ENCODE results near the gene SYNDIG1. TPM values are rescaled to one million over a fixed set of nuclear protein-coding genes. Genes with fewer than 3 reads are reported as not detected.
A peak's percentile ranks its signal among the peaks of the same experiment; 100 is the strongest.

SYNDIG1 gene
- polyA plus RNA-seq, 1 donor = 4.9 TPM

DNA sequence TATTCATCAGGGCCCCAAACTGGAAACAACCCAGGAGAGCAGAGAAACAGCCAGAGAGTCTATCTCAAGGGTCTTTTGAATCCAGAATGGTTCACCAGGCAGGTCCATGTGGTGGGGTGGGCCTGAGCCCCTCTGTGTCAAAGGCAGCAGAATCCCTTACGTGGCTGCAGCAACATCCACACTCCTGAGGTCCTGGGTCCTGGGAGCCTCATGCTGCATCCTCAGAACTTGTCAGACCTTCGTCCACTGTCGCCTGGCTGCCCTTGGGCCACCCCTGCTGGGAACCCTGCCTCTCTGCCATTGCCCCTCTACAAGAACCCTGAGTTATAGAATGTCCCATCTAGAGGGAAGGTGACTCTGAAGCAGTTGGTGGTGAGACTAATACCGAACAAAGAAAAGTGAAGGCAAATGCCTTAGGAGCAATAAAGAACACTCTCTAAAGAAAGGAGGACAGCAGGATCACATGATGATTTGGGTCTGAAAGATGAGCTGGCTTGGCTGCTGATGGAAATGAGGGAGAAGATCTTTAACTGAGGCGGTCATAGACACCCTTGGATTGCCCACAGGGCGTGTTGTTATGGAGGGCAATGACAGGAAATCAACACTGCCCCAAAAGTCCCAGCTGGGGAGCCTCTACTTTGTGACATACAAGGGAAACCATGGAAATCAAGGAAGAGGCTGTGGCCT, 161.2 kb downstream of the SYNDIG1 start:
- DNase-seq (ENCODE audit: low read depth) = no peak

DNA sequence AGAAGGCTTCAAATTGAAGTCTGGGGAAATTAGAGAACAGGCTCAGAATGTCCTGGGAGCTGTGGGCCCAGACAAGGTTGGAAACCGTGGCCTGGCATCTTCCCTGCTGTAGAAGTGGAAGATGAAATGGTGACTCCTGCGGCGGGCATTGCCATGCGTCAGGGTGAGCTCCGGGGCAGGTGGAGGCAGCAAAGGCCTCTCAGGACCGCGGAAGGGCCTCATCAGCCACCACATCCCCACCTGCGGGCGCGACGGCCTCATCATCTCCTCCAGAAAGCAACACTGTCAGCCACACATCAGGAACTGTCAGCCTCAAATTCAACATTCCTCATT, 161.7 kb downstream of the SYNDIG1 start:
- no peak for DNase-seq (ENCODE audit: low read depth)

DNA sequence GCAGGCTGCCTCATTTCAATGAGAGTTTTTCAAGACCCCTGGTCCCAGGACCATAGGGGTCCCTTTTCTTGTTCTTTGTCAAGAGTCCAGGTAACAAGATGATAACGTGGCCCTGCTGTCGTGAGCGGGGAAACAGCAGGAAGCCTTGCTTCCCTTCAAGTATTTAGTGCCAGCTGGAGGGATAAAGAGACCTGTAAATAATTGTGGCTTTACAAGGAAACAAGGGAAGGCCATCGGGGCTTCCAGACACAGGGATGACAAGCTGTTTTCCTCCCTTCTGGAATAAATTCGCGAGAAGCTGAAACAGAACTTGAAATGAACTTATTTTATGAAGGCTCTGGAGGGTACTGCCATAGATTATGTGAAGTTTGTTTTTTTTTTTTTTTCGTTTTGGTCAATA, 163.2 kb downstream of the SYNDIG1 start:
- DNase-seq (ENCODE audit: low read depth) = no peak

DNA sequence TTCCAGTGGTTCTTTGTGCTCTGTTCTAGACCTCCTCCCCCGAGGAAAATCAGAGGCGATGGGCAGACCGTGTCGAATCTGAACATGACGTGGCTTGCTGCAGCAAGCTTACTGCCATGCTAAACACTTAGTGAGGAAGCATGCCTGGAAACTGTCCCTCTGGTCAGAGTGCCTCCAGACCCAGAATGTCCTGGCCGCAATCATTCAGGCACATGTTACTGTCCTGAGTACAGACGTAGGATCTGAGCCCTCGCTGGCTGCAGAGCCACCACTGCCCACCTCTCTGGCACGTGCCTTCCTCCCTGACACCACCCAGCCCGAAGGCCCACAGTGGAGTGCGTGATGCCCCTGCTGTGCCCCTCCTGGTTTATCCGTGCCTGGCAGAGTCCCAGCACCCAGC, 163.6 kb downstream of the SYNDIG1 start:
- no peak for DNase-seq (ENCODE audit: low read depth)

DNA sequence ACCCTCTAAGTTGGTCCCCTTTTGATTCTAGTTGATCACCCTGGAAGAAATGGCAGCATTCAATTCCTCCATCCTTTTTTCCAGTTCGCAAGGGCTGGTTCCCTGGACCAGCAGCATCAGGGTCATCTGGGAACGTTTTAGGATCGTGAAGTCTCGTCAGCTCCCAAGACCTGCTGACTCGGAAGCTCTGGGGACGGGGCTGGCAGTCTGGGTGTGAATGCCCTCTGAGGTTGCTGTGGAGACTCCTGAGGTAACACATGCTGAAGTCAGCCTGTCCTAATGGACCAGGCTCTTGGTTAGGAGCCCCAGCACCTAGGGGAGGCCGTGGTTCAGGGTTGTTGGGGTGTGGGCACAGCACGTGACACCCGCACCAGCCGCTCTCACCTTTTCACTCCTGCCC, 164.1 kb downstream of the SYNDIG1 start:
- no peak for DNase-seq (ENCODE audit: low read depth)

DNA sequence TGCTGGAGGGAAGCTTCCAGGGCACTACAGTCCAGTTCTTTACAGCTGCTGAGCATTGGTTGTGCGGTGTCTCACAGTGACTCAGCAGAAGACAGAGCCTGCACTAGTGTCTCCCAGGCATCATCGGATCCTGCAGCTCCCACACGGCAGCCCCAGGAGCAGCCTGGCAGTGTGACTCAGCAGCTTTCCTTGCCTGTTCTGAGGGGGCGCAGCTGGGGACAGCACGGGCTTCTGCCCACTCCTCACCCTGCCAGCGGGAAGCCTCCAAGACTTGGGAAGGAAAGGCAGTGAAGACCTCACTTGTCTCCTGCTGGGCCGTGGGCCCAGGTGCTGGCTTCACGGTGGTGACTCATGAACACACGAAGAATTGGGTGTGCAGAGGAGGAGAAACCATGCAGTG, 165.4 kb downstream of the SYNDIG1 start:
- no peak for DNase-seq (ENCODE audit: low read depth)

DNA sequence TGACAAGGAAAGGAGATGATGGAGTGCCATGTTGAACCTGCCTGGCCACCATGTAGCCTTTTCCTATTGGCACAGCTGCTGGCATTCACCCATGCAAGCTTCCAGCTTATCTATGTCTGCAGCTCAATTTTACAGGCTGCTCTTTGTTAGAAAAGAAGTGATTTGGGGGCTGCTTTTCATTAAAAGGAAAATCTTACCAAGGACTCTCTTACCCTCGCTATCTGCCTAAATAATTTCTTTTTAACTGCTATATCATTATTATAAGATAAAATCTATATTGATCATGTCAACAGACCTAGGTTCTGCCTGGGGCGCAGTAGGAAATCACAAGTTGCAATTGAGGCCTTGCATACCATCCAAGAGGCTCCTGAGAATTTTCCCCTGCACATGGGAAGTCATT, 167.2 kb downstream of the SYNDIG1 start:
- DNase-seq (ENCODE audit: low read depth) = no peak

DNA sequence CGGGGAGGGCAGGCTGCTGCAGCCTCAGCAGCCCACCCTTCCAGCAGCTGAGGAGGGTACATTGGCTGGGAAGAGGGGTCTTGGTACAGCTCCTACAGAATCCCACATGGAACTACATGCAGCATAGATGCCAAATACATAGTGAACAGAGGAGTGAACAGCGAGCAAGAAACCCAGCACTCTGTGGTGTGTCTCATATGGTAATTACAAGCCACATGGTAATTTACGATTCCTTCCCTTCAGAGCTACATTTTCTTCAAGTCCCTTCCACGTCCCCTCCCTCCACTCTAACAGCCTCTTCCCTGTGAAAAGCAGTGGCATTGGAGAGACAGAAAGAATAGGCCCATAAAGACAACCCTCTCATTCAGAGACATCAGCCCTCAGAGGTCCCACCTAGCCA, 167.7 kb downstream of the SYNDIG1 start:
- DNase-seq (ENCODE audit: low read depth) = no peak

DNA sequence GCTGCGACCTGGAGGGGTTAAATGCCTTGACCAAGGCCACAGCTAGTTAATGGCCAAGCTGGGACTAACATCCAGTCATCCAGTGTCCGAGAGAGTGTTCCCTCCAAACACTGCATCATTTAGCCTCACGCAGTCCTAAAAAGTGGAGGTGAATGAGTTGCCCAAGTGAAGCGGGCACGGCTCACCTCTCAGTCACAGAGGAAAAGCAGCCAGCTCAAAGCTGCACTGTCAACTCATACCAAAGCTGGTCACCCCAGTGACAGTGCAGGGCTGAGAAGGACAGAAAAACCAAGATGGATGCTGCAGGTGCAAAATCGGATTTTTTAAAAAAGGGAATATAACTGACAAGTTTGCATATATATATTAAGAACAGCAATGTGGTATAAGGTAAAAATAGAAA, 168.5 kb downstream of the SYNDIG1 start:
- no peak for DNase-seq (ENCODE audit: low read depth)

DNA sequence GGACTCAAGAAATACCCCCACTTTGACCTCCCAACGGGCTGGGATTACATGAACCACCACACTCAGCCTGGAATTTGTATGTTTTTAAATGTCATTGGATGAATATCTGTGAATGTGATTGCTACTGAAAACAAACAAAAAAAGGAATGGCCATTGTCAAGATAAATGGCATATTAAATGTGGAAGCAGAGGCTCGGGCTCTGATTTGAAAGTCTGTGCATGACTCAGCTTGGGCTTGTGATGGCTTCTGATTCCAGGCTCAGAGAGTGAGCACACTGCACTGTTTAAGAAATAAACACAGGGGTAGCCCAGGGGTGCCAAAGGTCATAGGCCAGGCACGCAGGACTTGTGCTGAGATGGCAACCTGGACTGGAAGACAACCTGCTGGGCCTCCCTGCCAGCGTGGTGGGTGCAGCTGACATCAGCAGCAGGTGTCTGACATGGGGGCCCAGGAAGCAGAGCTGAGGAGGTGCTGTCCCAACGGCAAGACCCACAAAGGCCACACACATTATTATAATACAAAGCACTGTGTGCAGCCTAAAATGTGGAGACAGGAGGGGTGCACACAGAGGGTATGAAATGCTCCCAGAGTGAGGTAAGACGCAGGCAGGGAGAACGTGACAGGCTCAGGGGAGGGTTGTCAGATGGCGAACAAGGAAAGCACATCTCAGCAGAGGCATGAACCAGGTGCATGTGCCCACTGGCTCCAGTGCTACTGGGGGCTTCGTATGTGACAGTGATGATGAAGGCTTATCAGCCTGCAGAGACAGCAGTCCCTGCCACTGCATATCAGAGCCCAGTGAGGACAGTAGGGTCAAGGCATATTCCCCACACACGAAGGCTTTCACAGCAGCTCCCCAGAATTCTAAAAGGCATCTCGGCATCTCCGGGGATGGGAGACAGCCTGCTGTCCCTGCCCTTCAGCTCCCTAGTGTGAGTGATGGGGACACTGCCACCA, 169.4 kb downstream of the SYNDIG1 start:
- DNase-seq (ENCODE audit: low read depth) = no peak

DNA sequence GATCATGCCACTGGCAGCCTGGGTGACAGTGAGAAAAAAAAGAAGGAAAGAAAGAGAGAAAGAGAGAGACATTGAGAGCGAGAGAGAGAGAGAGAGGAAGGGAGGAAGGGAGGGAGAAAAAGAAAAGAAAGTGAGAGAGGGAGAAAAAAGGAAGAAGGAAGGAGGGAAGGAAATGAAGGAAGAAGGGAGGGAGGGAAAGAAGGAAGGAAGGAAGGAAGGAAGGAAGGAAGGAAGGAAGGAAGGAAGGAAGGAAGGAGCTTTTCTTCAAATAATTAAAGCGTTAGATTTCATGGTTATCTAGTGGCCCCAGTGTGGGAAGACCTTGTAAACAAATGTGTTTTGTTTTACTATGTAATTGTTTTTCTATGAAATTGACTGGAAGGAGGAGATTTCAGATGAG, 170.8 kb downstream of the SYNDIG1 start:
- DNase-seq (ENCODE audit: low read depth) = no peak

DNA sequence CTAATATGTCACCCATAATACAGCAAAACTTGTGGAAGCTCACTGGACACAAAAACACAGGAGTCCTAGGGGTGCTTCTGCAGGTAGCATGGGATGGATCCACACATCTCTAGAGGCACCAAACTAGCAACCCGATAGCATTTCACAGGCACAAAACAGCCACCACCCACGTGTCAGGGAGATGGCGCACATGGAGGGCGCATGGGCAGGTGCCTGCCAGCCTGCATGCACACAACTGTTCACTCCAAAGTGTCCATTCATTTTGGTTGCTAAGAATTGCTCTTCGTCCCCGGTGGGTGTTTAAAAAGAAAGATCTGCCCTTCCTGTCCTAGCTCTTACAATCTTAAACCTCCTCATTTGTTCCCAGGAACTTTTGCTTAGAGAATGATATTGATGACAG, 171.3 kb downstream of the SYNDIG1 start:
- no peak for DNase-seq (ENCODE audit: low read depth)

DNA sequence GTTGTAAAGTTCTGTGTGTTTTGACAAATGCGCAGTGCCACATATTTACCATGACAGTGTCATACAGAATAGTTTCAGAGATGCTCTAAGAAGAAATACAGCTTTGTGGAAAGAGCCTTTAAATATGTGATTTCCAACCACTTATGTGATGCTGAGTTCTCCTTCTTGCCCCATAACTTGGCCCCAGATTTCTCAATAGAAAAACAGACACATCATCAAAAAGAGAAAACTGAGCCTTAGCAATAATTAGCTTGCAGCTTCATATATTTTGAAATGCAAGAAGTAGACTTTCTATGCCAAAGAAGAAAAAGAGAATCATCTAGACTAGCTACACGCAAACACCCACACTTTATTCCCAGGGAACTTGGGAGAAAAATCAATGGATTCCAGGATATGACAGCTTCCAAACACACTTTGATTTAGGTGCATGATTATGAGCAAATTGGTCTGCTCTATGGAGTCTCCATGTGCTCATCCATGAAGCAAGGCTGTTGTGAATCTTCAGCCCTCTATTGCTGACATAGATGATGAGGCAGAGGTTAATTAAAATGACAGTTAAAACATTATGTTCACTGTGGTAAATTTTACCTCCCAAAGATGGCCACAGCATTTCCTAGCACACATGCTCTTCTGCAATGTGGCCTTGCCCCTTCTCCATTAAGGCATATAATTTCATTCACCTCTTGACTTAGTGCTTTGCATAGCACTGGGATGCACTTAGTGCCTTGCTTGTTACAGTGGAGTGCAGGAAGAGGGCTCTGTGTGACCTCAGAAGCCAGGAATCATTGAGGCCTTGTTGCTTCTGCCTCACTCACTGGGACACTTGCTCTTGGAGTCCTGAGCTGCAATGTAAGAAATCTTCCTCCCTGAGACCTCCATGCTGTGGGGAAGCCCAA, 174.6 kb downstream of the SYNDIG1 start:
- no peak for DNase-seq (ENCODE audit: low read depth)

DNA sequence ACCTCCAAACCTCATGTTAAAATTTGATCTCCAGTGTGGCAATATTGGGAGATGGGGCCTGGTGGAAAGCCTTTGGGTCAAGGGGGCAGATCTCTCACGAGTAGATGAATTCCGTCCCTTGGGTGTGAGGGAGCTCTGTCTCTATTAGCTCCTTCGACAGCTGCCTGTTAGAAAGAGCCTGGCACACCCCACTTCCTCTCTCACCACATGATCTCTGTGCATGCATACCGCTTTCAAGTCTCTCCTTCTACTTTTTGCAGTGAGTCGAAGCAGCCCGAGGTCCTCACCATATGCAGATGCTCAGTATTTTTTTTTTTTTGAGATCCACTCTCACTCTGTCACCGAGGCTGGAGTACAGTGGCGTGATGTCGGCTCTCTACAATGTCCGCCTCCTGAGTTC, 176.9 kb downstream of the SYNDIG1 start:
- no peak for DNase-seq (ENCODE audit: low read depth)

DNA sequence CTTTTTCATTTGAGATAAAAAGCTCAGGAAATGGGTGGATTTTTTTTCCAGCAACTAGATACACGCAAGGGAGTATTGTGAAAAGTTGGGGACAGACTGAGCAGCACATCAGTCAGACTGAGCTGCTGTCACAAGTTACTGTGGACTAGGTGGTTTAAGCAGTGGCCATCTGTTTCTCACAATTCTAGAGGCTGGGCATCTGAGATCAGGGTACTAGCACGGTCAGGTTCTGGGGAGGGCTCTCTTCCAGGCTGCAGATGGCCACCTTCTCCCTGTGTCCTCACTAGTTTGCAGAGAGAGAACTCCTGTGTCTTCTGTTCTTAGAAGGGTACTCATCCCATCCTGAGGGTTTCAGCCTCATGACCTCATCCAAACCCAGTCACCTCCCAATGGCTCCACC, 178.3 kb downstream of the SYNDIG1 start:
- DNase-seq (ENCODE audit: low read depth) = no peak

DNA sequence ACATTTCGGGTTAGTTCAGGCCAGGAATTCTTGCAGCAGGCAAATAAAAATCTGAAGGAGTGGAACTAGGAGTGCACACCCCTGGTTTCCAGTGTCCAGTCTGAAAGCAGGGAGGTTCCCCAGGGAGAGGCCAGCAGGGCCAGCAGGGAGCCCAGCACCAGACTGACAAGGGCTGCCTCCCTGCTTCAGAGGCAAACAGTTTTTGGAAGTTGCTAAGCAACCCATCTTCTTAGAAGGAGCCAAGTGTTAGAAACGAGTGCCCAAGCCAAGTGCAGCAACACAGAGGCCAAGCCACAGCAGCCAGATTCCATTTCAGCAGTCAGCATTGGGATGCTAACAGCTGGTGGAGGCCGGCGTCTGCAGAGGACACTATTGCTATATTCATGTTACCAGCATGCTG, 179.1 kb downstream of the SYNDIG1 start:
- peak; percentile 17 for DNase-seq (ENCODE audit: low read depth)

DNA sequence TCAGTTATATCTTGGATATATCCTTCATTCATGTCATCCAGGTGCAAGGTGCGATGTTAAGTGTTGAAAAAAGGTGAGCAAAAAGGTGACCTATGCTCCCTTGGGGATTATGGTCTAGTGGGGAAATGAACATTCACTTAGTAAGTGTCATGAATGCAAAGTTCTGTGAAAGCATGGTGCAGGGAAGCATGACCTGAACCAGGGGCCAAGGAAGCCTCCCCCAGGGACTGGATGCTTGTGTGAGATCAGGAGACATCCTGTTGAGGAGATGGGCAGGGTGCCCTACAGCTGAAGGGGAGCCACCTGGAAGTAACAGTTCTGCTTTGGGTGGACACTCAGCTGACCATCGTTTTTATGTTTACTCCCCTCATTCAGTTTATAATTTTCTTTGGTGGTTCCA, 179.5 kb downstream of the SYNDIG1 start:
- DNase-seq (ENCODE audit: low read depth) = no peak

DNA sequence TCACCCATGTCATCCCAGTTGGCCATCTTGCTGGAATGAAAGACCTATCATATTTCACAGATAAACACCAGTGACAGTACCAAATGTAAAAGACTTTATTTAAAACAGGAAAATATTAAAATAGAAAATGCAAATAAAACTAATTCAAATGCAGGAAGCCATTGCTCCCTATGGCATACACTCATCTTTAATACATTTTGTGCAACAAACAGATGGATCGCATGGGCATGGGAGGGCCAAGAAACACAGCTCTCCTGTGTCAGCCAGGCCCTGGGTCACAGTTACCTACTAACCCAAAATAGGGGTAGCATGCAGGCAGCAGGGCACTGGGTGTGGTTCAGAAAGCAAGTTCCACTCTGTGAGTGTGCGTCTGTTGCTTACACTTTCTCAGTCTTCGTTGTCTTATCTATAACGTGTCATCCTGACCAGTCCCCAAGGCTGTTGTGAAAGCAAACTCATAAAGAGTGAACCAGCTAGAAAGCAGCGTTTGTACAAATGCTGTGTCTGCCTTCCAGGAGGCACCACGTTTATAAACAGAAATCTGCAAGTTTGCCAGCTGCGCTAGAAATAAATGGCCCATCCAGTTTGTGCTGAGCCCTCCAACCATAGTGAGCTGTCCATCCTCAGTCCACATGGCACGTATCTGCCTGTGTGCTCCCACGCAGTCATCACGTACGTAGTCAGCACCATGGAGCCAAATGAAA, 180.5 kb downstream of the SYNDIG1 start:
- no peak for DNase-seq (ENCODE audit: low read depth)

DNA sequence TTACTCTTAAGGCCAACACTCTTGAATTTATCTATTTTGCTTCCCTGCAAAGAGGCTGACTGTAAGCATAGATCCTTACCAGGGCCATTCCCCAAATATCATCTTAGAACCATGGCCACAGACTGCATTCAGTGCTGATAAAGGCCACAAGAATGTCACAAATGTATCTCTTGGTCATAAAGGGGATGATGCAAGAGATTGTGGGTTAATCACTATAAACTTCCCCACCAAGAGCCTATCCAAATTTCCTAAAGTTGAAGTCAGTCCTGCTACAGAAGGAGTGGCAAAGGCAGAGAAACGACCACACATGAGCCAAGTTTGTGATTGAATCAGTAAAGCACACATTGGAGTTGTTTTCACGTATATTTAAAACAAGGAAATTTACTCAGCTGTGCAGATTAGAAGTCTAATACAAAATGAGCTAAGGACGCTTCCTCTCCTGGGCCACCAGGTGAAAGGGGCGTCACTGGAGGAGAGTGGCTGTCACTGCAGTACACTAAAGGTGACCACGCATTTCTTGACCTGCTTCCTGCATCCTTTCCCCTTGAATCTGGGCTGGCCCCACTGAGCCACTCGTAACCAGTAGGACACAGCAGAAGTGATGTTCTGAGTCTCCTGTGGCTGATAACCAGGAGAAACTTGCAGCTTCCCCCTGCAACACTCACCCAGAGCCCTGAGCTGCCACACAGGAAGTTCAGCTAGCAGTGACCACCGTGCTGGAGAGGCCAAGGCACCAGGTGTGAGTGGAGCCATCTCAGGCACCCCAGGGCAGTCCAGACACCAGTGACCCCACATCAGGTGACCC, 181.9 kb downstream of the SYNDIG1 start:
- DNase-seq (ENCODE audit: low read depth) = no peak

DNA sequence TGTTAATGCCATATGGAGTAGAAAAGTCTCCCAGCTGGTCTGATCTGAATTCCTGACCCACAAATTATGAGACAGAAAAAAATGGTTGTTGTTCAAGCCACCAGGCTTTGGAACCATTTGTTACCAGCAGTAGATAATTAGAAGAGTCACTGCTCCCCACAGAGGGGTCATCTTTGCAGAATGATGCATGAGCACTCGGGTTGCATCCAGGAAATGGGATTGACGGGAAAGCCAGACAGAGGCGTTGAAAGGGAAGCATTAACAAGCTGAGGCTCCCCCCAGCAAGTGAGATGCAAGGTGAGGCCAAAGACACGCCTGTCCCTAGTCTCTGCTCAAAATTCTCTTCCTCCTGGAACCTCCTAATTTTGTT, 182.5 kb downstream of the SYNDIG1 start:
- DNase-seq (ENCODE audit: low read depth) = no peak

DNA sequence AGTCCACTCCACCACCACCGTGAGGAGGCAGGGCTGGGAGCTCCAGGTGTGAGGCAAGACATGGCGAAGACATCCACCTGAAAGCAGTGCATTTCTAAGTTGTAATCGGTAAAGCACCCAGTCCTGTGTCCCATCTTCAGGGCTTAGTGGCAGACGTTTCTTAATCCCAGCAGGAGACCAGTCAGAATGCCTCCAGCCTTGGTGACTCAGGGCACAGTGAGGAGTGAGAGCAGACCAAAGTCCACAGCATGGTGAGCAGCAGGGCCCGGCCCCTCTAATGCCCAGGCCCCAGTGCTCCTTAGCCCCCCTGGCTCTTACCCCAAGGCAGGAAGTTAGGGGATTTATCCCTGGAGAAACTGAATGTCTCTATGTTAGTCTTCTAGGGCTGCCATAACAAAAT, 183.9 kb downstream of the SYNDIG1 start:
- no peak for DNase-seq (ENCODE audit: low read depth)

All from forelimb muscle (tissue), 1 donor.